Measurements from ENCODE around the gene GRAMD1B. TPM values are rescaled to one million over a fixed set of nuclear protein-coding genes. Genes with fewer than 3 reads are reported as not detected.

GRAMD1B gene
- total RNA-seq, 4 donors from 2014 or later, result 27.5 to 37.2 (median 30.6) TPM

GRCh38 chr11:123578778-123579481 lies 148.9 kb downstream of the GRAMD1B start:
- 83 to 88% methylated on average over 15 of the region's 15 CpGs for WGBS, 2 donors

GRCh38 chr11:123579482-123579812 lies 149.4 kb downstream of the GRAMD1B start:
- no peak overlapping the region for H3K27ac ChIP-seq
- WGBS, 2 donors, result 93 to 98% methylated on average over 5 of the region's 5 CpGs

More at GRCh38 chr11:123578778-123579481, 148.9 kb downstream of the GRAMD1B start:
- Histone ChIP-seq H3K27me3 (no peaks in the 10 kb centered on the region), H3K27ac (no peak overlapping the region), H3K9me3 (no peaks in the 10 kb centered on the region), H3K4me1 (peaks cover 0 to 20% (median 2%) of the 10 kb centered on the region in 4 donors), H3K4me3 (no peak overlapping the region), H3K36me3 (no peaks in the 10 kb centered on the region)
- no peak for TF ChIP-seq EP300 (IDR thresholded peaks at IDR 0.05)
- no peak for TF ChIP-seq CTCF (IDR thresholded peaks at IDR 0.05)
- TF ChIP-seq POLR2A (IDR thresholded peaks at IDR 0.05), result no peak
- no peak for DNase-seq (ENCODE audit: low spot score in 2 of 2)

GRCh38 chr11:123580137-123580536 lies 150.1 kb downstream of the GRAMD1B start:
- Histone ChIP-seq H3K9me3 (no peaks in the 10 kb centered on the region), H3K36me3 (no peaks in the 10 kb centered on the region), H3K4me1 (peaks cover 0 to 20% (median 2%) of the 10 kb centered on the region in 4 donors), H3K27ac (no peak overlapping the region), H3K4me3 (no peak overlapping the region), H3K27me3 (no peaks in the 10 kb centered on the region)
- DNase-seq (ENCODE audit: low spot score in 2 of 2), result no peak
- 85 to 87% methylated on average over 6 of the region's 6 CpGs for WGBS, 2 donors
- no peak for TF ChIP-seq EP300 (IDR thresholded peaks at IDR 0.05)
- TF ChIP-seq POLR2A (IDR thresholded peaks at IDR 0.05), result no peak
- no peak for TF ChIP-seq CTCF (IDR thresholded peaks at IDR 0.05)

More at GRCh38 chr11:123579482-123579812, 149.4 kb downstream of the GRAMD1B start:
- no peak for TF ChIP-seq CTCF (IDR thresholded peaks at IDR 0.05)
- no peak for TF ChIP-seq EP300 (IDR thresholded peaks at IDR 0.05)
- no peak for TF ChIP-seq POLR2A (IDR thresholded peaks at IDR 0.05)
- H3K9me3 ChIP-seq, result no peaks in the 10 kb centered on the region
- peaks cover 0 to 20% (median 2%) of the 10 kb centered on the region in 4 donors for H3K4me1 ChIP-seq
- no peak overlapping the region for H3K4me3 ChIP-seq
- no peaks in the 10 kb centered on the region for H3K27me3 ChIP-seq
- DNase-seq (ENCODE audit: low spot score in 2 of 2), result no peak
- H3K36me3 ChIP-seq, result no peaks in the 10 kb centered on the region

GRCh38 chr11:123580557-123581275 lies 150.6 kb downstream of the GRAMD1B start:
- no peaks in the 10 kb centered on the region for H3K9me3 ChIP-seq
- H3K27ac ChIP-seq, result no peak overlapping the region
- peaks cover 0 to 20% (median 2%) of the 10 kb centered on the region in 4 donors for H3K4me1 ChIP-seq
- WGBS, 2 donors, result 13 to 15% methylated on average over 25 of the region's 25 CpGs
- no peak for TF ChIP-seq EP300 (IDR thresholded peaks at IDR 0.05)
- peak; percentile 76 to 87 (median 79) for TF ChIP-seq CTCF (IDR thresholded peaks at IDR 0.05)
- TF ChIP-seq POLR2A (IDR thresholded peaks at IDR 0.05), result no peak
- H3K27me3 ChIP-seq, result no peaks in the 10 kb centered on the region
- H3K36me3 ChIP-seq, result no peaks in the 10 kb centered on the region
- no peak overlapping the region for H3K4me3 ChIP-seq
- DNase-seq (ENCODE audit: low spot score in 2 of 2), result no peak

Data from tibial nerve (tissue), 4 donors.